GM23338 (cell line): ENCODE data around the gene OMP. TPM values are rescaled to one million over a fixed set of nuclear protein-coding genes. Genes with fewer than 3 reads are reported as not detected.

Experiments used
- ATAC-seq: fragments of 200-7000 bp; cut with Tn5 transposase; 3 replicates; pipeline ENCODE4 v1.9.1; 2020
- DNase-seq: peaks from one replicate; pipeline ENCODE4 v3.0.0-alpha.2; 2015; ENCODE audit warnings: low spot score
- H2AFZ ChIP-seq: fragments of 200-600 bp; sonication (generic); 2 replicates; pipeline ENCODE4 v1.8.0; 2016; ENCODE audit warnings: antibody characterized with exemption, mild to moderate bottlenecking, moderate library complexity
- H3F3A ChIP-seq: fragments of 200-600 bp; sonication (generic); replicated peaks from 2 replicates; pipeline ENCODE4 v1.8.0; 2017; ENCODE audit warnings: antibody characterized with exemption, mixed run types, low read depth
- H3K27ac ChIP-seq: fragments of 200-600 bp; sonication (generic); 2 replicates; pipeline ENCODE4 v1.6.1; 2016; ENCODE audit warnings: low read depth
- H3K27me3 ChIP-seq: fragments of 200-600 bp; sonication (generic); 2 replicates; pipeline ENCODE4 v1.8.0; 2016; ENCODE audit warnings: mild to moderate bottlenecking, mixed run types, moderate library complexity; ENCODE audit not compliant: insufficient read depth
- H3K36me3 ChIP-seq: fragments of 200-600 bp; sonication (generic); 2 replicates; pipeline ENCODE4 v1.8.0; 2016; ENCODE audit warnings: mild to moderate bottlenecking; ENCODE audit not compliant: insufficient read depth
- H3K4me1 ChIP-seq: fragments of 200-600 bp; sonication (generic); 2 replicates; pipeline ENCODE4 v1.8.0; 2016; ENCODE audit warnings: mild to moderate bottlenecking, moderate library complexity; ENCODE audit not compliant: insufficient read depth
- H3K4me2 ChIP-seq: fragments of 200-600 bp; sonication (generic); 2 replicates; pipeline ENCODE4 v1.7.1; 2017; ENCODE audit warnings: mixed run types
- H3K4me3 ChIP-seq: fragments of 200-600 bp; sonication (generic); 2 replicates; pipeline ENCODE4 v1.6.1; 2016; ENCODE audit warnings: mixed run types
- H3K79me2 ChIP-seq: fragments of 200-600 bp; sonication (generic); replicated peaks from 2 replicates; pipeline ENCODE4 v1.8.0; 2017; ENCODE audit warnings: mild to moderate bottlenecking; ENCODE audit not compliant: insufficient read depth
- H3K9me2 ChIP-seq: fragments of 200-600 bp; sonication (generic); 2 replicates; pipeline ENCODE4 v1.8.0; 2017; ENCODE audit not compliant: insufficient read depth
- H4K20me1 ChIP-seq: fragments of 200-600 bp; sonication (generic); replicated peaks from 2 replicates; pipeline ENCODE4 v1.8.0; 2017; ENCODE audit warnings: mild to moderate bottlenecking; ENCODE audit not compliant: insufficient read depth
- H3K27ac Mint-ChIP-seq: 2 replicates; pipeline ENCODE4 v1.8.0; 2020; ENCODE audit warnings: inconsistent platforms, mild to moderate bottlenecking, moderate library complexity, mixed read lengths
- H3K27me3 Mint-ChIP-seq: 3 replicates; pipeline ENCODE4 v1.8.0; 2022; ENCODE audit warnings: low read depth, mild to moderate bottlenecking, moderate library complexity, mixed read lengths, inconsistent platforms; ENCODE audit not compliant: insufficient read depth, poor library complexity
- H3K36me3 Mint-ChIP-seq: 3 replicates; pipeline ENCODE4 v1.8.0; 2021; ENCODE audit warnings: low read depth, mild to moderate bottlenecking, inconsistent platforms, moderate library complexity, mixed read lengths
- H3K4me1 Mint-ChIP-seq: 3 replicates; pipeline ENCODE4 v1.8.0; 2020; ENCODE audit warnings: mild to moderate bottlenecking, inconsistent platforms, mixed read lengths
- H3K4me3 Mint-ChIP-seq: 3 replicates; pipeline ENCODE4 v1.8.0; 2021; ENCODE audit warnings: moderate library complexity, mild to moderate bottlenecking, inconsistent platforms, mixed read lengths
- H3K9me3 Mint-ChIP-seq: 3 replicates; pipeline ENCODE4 v1.8.0; 2020; ENCODE audit warnings: moderate library complexity, mild to moderate bottlenecking, inconsistent platforms, mixed read lengths
- CREB1 ChIP-seq: fragments of 250-450 bp; sonication (Bioruptor Pico); IDR thresholded peaks from 2 replicates; pipeline ENCODE4 v1.5.0; 2020; ENCODE audit warnings: low read depth, mild to moderate bottlenecking, moderate library complexity
- EZH2 ChIP-seq: fragments of 200-600 bp; sonication (generic); IDR thresholded peaks from one replicate; pipeline ENCODE4 v1.8.0; 2017; ENCODE audit warnings: antibody characterized with exemption, mild to moderate bottlenecking, low read depth; ENCODE audit not compliant: unreplicated experiment
- EZH2phosphoT487 ChIP-seq: fragments of 200-600 bp; sonication (generic); IDR thresholded peaks from one replicate; pipeline ENCODE4 v1.8.1; 2018; ENCODE audit warnings: antibody characterized with exemption; ENCODE audit not compliant: unreplicated experiment
- JUNB ChIP-seq: IDR thresholded peaks from one replicate; pipeline ENCODE4 v1.6.1; 2016; ENCODE audit warnings: antibody characterized with exemption; ENCODE audit not compliant: unreplicated experiment
- NANOG ChIP-seq: IDR thresholded peaks from 2 replicates; pipeline ENCODE4 v1.6.1; 2016; ENCODE audit warnings: antibody characterized with exemption, borderline replicate concordance
- POLR2AphosphoS5 ChIP-seq: IDR thresholded peaks from 2 replicates; pipeline ENCODE4 v1.6.1; 2016; ENCODE audit warnings: antibody characterized with exemption, low read depth
- STAT1 ChIP-seq: IDR thresholded peaks from one replicate; pipeline ENCODE4 v1.6.1; 2016; ENCODE audit warnings: antibody characterized with exemption; ENCODE audit not compliant: unreplicated experiment
- ZNF114 ChIP-seq: fragments of 250-450 bp; sonication (Bioruptor Pico); IDR thresholded peaks from 2 replicates; pipeline ENCODE4 v1.5.0; 2020; ENCODE audit warnings: mild to moderate bottlenecking, moderate library complexity
- ZNF331 ChIP-seq: fragments of 250-450 bp; sonication (Bioruptor Pico); IDR thresholded peaks from 2 replicates; pipeline ENCODE4 v1.5.0; 2020; ENCODE audit warnings: low read depth, mild to moderate bottlenecking, moderate library complexity
- polyA plus RNA-seq: library from polyadenylated mRNA; unstranded; fragments of >200 nt; fragmentation: Nextera tagmentation; extraction: Ambion mirVana; gene quantifications from 2 replicates; pipeline ENCODE4 v1.2.1, GENCODE V29; 2016
- total RNA-seq: library from RNA; depleted of rRNA; stranded (reverse); fragments of >200 nt; shearing (Covaris generic); gene quantifications from 2 replicates; pipeline ENCODE4 v1.2.3, GENCODE V29; 2014
- TF ChIP-seq, protein P1 (sequence below): fragments of 250-450 bp; sonication (Bioruptor Pico); IDR thresholded peaks from 2 replicates; pipeline ENCODE4 v1.5.0; 2020; ENCODE audit warnings: mild to moderate bottlenecking, moderate library complexity
- TF ChIP-seq, protein P2 (sequence below), 2 experiments: fragments of 200-600 bp in 1 of 2; sonication (generic) in 1 of 2; conservative IDR thresholded peaks; 2 replicates each; pipeline versions ENCODE4 v1.5.1 to v1.6.1; 2016 to 2017; ENCODE audit warnings: antibody characterized with exemption in 2 of 2, low read depth in 2 of 2, mild to moderate bottlenecking in 2 of 2, moderate library complexity in 1 of 2
- TF ChIP-seq, protein P3 (sequence below): IDR thresholded peaks from one replicate; pipeline ENCODE4 v1.6.1; 2018; ENCODE audit warnings: antibody characterized with exemption; ENCODE audit not compliant: unreplicated experiment
- TF ChIP-seq, protein P4 (sequence below): IDR thresholded peaks from 2 replicates; pipeline ENCODE4 v1.6.1; 2016; ENCODE audit warnings: antibody characterized with exemption

The OMP gene
- total and polyA plus RNA-seq, 2 experiments from 2014 or later, result 1.0 TPM; not detected in 1

DNA sequence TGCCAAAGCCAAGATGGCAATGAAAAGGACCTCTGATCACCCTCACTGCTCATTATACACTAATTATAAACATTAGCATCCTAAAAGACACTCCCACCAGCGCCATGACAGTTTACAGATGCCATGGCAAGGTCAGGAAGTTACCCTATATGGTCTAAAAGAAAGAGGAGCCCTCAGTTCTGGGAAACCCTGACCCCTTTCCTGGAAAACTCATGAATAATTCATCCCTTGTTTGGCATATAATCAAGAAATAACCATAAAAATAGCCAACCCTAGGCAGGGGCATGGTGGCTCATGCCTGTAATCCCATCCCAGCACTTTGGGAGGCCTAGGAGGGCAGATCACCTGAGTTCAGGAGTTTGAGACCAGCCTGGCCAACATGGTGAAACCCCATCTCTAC is 48.6 kb upstream of the OMP start:
- TF ChIP-seq NANOG (no peak), EZH2phosphoT487 (no peak), CREB1 (CRISPR knock-in tag) (no peak), JUNB (no peak), STAT1 (no peak), ZNF114 (CRISPR knock-in tag) (no peak), POLR2AphosphoS5 (no peak), ZNF331 (no peak), EZH2 (no peak)
- TF ChIP-seq, protein P1, sequence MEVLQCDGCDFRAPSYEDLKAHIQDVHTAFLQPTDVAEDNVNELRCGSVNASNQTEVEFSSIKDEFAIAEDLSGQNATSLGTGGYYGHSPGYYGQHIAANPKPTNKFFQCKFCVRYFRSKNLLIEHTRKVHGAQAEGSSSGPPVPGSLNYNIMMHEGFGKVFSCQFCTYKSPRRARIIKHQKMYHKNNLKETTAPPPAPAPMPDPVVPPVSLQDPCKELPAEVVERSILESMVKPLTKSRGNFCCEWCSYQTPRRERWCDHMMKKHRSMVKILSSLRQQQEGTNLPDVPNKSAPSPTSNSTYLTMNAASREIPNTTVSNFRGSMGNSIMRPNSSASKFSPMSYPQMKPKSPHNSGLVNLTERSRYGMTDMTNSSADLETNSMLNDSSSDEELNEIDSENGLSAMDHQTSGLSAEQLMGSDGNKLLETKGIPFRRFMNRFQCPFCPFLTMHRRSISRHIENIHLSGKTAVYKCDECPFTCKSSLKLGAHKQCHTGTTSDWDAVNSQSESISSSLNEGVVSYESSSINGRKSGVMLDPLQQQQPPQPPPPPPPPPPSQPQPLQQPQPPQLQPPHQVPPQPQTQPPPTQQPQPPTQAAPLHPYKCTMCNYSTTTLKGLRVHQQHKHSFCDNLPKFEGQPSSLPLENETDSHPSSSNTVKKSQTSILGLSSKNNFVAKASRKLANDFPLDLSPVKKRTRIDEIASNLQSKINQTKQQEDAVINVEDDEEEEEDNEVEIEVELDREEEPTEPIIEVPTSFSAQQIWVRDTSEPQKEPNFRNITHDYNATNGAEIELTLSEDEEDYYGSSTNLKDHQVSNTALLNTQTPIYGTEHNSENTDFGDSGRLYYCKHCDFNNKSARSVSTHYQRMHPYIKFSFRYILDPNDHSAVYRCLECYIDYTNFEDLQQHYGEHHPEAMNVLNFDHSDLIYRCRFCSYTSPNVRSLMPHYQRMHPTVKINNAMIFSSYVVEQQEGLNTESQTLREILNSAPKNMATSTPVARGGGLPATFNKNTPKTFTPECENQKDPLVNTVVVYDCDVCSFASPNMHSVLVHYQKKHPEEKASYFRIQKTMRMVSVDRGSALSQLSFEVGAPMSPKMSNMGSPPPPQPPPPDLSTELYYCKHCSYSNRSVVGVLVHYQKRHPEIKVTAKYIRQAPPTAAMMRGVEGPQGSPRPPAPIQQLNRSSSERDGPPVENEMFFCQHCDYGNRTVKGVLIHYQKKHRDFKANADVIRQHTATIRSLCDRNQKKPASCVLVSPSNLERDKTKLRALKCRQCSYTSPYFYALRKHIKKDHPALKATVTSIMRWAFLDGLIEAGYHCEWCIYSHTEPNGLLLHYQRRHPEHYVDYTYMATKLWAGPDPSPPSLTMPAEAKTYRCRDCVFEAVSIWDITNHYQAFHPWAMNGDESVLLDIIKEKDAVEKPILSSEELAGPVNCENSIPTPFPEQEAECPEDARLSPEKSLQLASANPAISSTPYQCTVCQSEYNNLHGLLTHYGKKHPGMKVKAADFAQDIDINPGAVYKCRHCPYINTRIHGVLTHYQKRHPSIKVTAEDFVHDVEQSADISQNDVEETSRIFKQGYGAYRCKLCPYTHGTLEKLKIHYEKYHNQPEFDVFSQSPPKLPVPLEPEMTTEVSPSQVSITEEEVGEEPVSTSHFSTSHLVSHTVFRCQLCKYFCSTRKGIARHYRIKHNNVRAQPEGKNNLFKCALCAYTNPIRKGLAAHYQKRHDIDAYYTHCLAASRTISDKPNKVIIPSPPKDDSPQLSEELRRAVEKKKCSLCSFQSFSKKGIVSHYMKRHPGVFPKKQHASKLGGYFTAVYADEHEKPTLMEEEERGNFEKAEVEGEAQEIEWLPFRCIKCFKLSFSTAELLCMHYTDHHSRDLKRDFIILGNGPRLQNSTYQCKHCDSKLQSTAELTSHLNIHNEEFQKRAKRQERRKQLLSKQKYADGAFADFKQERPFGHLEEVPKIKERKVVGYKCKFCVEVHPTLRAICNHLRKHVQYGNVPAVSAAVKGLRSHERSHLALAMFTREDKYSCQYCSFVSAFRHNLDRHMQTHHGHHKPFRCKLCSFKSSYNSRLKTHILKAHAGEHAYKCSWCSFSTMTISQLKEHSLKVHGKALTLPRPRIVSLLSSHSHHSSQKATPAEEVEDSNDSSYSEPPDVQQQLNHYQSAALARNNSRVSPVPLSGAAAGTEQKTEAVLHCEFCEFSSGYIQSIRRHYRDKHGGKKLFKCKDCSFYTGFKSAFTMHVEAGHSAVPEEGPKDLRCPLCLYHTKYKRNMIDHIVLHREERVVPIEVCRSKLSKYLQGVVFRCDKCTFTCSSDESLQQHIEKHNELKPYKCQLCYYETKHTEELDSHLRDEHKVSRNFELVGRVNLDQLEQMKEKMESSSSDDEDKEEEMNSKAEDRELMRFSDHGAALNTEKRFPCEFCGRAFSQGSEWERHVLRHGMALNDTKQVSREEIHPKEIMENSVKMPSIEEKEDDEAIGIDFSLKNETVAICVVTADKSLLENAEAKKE (CRISPR knock-in tag), result no peak
- TF ChIP-seq, protein P2, sequence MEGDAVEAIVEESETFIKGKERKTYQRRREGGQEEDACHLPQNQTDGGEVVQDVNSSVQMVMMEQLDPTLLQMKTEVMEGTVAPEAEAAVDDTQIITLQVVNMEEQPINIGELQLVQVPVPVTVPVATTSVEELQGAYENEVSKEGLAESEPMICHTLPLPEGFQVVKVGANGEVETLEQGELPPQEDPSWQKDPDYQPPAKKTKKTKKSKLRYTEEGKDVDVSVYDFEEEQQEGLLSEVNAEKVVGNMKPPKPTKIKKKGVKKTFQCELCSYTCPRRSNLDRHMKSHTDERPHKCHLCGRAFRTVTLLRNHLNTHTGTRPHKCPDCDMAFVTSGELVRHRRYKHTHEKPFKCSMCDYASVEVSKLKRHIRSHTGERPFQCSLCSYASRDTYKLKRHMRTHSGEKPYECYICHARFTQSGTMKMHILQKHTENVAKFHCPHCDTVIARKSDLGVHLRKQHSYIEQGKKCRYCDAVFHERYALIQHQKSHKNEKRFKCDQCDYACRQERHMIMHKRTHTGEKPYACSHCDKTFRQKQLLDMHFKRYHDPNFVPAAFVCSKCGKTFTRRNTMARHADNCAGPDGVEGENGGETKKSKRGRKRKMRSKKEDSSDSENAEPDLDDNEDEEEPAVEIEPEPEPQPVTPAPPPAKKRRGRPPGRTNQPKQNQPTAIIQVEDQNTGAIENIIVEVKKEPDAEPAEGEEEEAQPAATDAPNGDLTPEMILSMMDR (conservative IDR thresholded peaks at IDR 0.05; ENCODE audit: low read depth in 2 of 2), result no peak
- TF ChIP-seq, protein P3, sequence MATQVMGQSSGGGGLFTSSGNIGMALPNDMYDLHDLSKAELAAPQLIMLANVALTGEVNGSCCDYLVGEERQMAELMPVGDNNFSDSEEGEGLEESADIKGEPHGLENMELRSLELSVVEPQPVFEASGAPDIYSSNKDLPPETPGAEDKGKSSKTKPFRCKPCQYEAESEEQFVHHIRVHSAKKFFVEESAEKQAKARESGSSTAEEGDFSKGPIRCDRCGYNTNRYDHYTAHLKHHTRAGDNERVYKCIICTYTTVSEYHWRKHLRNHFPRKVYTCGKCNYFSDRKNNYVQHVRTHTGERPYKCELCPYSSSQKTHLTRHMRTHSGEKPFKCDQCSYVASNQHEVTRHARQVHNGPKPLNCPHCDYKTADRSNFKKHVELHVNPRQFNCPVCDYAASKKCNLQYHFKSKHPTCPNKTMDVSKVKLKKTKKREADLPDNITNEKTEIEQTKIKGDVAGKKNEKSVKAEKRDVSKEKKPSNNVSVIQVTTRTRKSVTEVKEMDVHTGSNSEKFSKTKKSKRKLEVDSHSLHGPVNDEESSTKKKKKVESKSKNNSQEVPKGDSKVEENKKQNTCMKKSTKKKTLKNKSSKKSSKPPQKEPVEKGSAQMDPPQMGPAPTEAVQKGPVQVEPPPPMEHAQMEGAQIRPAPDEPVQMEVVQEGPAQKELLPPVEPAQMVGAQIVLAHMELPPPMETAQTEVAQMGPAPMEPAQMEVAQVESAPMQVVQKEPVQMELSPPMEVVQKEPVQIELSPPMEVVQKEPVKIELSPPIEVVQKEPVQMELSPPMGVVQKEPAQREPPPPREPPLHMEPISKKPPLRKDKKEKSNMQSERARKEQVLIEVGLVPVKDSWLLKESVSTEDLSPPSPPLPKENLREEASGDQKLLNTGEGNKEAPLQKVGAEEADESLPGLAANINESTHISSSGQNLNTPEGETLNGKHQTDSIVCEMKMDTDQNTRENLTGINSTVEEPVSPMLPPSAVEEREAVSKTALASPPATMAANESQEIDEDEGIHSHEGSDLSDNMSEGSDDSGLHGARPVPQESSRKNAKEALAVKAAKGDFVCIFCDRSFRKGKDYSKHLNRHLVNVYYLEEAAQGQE, result no peak
- TF ChIP-seq, protein P4, sequence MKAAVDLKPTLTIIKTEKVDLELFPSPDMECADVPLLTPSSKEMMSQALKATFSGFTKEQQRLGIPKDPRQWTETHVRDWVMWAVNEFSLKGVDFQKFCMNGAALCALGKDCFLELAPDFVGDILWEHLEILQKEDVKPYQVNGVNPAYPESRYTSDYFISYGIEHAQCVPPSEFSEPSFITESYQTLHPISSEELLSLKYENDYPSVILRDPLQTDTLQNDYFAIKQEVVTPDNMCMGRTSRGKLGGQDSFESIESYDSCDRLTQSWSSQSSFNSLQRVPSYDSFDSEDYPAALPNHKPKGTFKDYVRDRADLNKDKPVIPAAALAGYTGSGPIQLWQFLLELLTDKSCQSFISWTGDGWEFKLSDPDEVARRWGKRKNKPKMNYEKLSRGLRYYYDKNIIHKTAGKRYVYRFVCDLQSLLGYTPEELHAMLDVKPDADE, result no peak

More for the DNA sequence above, 48.6 kb upstream of the OMP start:
- H3K27ac ChIP-seq, result no peak overlapping the region
- H3K9me2 ChIP-seq, result no peaks in the 10 kb centered on the region
- ATAC-seq, result no peak
- H4K20me1 ChIP-seq, result no peaks in the 10 kb centered on the region
- H3K36me3 Mint-ChIP-seq, result no peaks in the 10 kb centered on the region; the same call in none of the 3 replicates
- no peak overlapping the region for H2AFZ ChIP-seq
- H3K9me3 Mint-ChIP-seq, result peaks cover 16% of the 10 kb centered on the region
- no peak overlapping the region for H3K4me3 ChIP-seq
- no peak overlapping the region for H3K4me2 ChIP-seq
- 0 out of 2 replicates have a peak, but pooled peaks cover 2% of the 10 kb centered on the region for H3K4me1 ChIP-seq
- H3K79me2 ChIP-seq, result no peaks in the 10 kb centered on the region
- H3K27me3 ChIP-seq, result no peaks in the 10 kb centered on the region
- H3K4me3 Mint-ChIP-seq, result no peak overlapping the region
- H3F3A ChIP-seq, result no peaks in the 10 kb centered on the region
- H3K36me3 ChIP-seq, result no peaks in the 10 kb centered on the region
- no peak for DNase-seq
- H3K27me3 Mint-ChIP-seq, result no peaks in the 10 kb centered on the region
- H3K27ac Mint-ChIP-seq, result no peak overlapping the region
- H3K4me1 Mint-ChIP-seq, result peaks cover 3% of the 10 kb centered on the region; the same call in 1 of the 3 replicates
